Hindlimb muscle (tissue), 1 donor: ENCODE data around the gene MSMO1. TPM values are rescaled to one million over a fixed set of nuclear protein-coding genes. Genes with fewer than 3 reads are reported as not detected.

ENCODE experiments used
- polyA plus RNA-seq: library from polyadenylated mRNA; unstranded; fragments of 120-200 nt; gene quantifications from one replicate; pipeline ENCODE4 v1.2.1, GENCODE V29; 2013; ENCODE audit not compliant: insufficient read length

The MSMO1 gene
- polyA plus RNA-seq, 1 donor: 24.7 TPM

Other genes starting within 250 kb of the MSMO1 start
- 14.4 TPM for gene TMEM192, start 214.8 kb upstream of the MSMO1 start, polyA plus RNA-seq
- 6.6 TPM for gene KLHL2, start 120.1 kb upstream of the MSMO1 start, polyA plus RNA-seq
- 72.2 TPM for gene CPE, start 51.3 kb downstream of the MSMO1 start, polyA plus RNA-seq